DMS 273 (cell line): ENCODE results near the gene PTPRC.
A peak's percentile ranks its signal among the peaks of the same experiment; 100 is the strongest.

Experiments used
- DNase-seq: peaks from one replicate; lab custom pipeline; 2025; ENCODE audit not compliant: unreplicated experiment; lab: John Stamatoyannopoulos, UW

PTPRC gene

DNA sequence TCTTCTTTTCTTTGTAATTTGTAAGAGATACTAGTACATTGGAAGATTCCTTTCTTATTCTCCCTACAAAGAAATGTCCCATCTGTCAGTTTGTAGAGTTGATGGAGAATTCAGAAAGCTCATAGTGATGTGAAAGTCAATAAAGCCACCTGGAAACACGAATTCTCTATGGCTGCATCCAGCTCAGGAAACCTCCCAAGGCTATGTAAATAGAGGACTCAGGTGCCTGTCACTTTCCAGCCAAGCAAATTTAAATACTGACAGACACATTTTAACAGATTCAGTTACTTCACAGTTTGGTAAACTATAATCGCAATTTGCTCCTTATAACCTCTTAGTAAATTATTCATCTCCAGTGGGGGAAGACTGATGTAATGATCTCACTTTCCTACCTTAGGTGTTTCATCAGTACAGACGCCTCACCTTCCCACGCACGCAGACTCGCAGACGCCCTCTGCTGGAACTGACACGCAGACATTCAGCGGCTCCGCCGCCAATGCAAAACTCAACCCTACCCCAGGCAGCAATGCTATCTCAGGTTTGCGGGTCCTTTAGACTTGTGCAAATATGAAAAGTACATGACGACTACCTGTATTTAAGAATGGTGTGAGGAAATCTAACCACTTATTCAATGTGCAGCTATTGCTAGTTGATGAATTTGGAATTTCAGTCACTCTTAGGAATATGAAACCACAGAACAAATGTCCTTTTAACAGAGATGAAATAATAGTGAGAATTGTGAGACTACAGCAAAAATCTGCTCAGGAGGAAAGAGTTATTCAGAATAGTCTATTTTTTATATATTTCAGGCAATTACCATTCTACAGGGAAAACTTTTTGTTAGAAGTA is 60.6 kb downstream of the PTPRC start:
- peak; percentile 46 for DNase-seq

DNA sequence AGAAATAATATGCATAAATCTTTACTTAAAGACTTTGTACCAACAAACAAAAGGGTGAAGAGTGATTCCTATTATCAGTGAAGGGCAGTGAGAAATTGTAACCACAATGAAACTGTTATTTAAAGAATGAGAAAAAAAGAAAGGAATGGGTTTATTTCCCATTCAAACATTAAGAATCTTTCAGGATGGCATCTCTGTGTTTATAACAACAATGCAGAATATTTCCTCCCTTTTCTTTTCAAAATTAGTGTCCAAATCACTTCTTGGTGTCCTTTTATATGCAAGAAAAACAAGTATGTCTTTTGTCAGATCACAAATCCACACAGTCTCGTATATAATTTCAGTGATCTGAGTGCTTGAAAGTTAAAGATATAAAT is 61.2 kb downstream of the PTPRC start:
- DNase-seq = no peak

DNA sequence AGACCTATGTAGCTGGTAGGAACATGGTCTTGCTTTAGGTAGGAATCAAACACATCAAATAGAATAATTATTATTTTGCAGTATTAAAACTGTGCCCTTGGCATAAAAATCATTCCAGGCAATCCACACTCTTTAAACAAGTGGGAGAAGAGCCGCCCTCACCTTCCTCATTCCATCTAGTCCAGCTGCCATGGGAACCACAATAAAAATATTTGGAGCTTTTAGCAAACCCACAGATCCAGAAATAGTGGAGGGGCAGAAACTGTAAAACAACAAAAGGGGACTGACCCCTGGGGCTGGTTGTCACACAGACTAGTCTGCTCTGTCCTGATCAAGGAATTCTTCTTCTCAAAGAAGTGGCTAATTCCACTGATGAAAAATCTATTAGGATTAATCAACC is 61.6 kb downstream of the PTPRC start:
- no peak for DNase-seq

DNA sequence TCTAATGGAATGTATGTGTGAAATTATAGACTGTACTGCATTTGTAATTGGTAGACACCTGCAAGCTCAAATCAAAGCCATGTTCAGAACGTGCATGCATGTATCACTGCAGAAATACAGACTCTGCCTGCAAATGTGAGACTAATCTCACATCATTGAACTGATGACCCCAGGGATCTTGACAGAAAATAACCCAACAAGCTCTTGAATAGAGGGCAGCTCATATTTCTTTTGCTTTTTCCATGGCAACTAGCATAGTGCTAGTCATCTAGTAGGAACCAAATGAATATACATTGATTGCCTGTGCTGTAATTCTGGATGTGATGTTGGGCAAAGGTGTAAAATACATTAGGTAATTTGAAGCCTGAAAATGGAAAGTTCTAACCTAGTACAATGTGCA is 62.4 kb downstream of the PTPRC start:
- no peak for DNase-seq

DNA sequence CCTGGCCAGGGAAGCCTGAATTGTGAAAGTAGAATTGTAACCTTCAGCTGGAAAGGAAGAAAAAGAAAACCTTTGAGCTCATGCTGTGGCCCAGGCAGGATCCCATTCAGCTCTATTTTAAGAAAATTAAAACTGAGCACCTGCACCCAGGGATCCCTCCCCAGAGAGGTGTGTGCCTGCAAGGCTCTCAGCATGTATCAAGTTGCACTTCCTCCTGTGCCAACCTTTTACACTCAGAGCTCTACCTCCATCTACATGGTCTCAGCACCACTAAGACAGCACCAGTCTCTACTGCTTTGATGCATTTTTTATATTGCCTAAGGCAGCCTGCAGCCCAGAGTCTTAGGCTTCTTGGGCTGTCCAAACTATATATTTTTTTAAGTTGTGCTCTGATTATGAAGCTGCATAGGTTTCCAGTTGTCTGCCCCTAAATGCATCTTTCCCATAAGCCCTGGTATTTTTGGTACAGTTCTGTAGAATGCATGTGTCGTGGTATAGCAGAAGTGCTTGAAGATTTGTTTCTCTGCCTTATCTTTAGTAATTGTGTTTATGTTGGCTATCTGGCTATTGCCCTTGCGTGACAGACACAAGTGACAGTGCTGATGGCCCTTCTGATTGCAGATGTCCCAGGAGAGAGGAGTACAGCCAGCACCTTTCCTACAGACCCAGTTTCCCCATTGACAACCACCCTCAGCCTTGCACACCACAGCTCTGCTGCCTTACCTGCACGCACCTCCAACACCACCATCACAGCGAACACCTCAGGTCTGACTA is 63.1 kb downstream of the PTPRC start:
- DNase-seq = no peak

DNA sequence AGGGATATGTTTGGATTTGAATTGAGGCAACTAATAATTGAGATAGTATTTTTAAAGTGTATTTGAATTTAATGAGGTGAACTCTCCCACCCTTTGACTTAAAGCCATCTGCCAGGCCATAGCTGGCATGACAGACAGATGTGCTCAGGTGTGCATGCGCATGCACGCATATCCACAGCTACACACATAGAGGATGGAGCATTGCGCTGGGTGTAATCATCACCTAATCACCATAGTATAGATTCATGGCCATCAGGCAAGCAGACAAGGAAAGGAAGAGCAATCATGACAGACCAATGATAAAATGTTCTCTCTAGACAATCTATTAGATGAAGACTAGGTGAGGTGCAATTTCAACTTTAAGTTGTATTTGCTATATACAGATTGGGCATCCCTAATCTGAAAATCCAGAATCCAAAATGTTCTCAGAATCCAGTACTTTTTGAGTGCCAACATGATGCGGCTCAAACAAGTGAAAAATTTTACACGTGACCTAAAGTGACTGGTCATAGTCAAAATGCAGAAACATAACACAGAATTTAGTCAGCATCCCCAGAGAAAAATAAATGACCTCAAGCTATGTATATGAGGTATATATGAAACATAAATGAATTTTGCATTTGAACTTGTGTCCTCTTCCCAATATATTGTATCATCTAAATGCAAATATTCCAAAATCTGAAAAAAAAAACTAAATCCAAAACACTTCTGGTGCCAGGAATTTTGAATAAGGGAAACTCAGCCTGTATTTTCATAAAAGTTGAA is 70.1 kb downstream of the PTPRC start:
- no peak for DNase-seq

DNA sequence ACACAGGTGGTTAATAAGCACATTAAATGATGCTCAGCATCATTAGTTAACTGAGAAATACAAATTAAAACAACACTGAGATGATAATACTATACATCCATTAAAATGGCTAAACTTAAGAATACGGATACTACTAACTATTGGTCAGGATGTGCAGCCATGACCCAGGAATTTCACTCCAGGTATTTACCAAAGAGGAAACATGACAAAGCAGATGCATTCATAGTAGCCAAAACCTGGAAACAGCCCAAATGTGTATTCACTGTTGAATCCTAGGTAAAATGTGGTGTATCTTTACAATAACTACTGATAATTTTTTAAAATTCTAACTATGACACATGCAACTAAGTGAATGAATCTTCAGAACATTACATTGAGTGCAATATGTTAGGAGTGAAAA is 73.0 kb downstream of the PTPRC start:
- no peak for DNase-seq

DNA sequence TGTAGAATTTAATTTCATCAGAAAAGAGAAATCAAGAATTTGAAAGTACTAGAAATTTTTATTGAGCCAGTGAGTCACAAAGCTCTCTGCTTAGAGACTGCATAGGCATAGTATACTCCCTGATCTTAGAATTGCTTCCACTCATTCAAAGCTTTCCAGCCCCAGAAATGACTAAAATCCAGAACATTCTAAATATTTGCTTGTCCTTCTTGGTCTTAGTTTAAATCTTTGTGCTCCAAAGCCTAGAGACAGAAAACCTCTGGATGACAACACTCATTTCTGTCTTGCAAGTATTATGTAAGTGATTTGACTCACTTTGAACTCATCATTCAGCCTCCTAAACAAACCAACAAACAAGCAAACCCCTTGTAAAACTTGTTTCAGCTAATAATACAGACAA is 74.2 kb downstream of the PTPRC start:
- DNase-seq = no peak

DNA sequence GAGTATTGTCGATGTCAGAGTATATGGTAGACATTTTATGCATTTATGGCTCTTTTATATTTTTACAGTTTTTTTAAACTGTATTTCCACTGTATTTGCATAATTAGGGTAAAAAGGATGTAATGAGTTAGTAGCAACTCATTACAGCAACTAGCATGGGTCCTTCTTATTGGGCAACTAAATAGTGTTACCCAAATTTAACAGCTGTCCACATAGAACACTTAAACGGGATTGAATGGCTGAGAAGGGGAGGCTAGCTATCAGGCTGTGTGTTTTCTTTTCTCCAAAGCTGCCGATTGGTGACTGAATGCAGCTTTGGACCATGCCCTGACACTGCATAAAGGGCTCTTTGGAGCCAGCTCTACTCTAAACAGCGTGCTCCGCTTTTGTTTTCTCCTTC is 75.4 kb downstream of the PTPRC start:
- no peak for DNase-seq

DNA sequence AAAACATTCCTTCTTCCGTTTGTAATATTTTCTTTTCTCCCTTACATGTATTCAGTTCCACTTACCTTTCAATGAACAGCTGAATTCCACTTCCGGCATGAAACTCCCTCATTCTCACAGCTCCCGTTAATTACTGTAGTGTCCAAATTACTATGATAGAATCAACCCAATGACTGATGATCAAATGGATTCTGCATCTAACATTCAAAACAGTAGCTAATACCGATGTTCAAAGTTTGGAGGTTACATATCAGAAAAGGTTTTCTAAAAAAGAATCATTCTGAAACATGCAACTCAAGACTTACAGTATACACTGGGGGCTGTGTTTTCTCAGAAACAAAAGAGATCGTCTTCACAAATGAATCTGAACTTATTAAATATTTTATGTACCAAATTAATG is 77.2 kb downstream of the PTPRC start:
- no peak for DNase-seq

DNA sequence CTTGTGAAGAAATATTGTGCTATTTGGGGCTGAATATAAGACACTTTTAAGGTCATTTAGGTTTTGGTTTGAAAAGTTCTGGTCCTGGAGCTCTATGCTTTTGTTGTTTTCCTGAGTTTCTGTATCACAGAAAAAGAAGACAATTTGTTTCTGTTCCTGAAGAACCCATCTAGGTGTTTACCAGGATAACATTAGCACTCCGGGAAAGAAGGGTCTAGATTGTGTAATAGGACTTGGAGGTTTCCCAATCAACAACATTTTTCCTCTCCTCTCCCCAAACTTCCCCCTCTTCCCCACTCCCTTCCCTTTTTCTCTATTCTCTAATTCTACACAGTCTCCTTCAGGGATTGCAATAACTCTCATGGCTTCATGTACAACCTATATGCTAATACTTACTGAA is 78.7 kb downstream of the PTPRC start:
- DNase-seq = no peak

DNA sequence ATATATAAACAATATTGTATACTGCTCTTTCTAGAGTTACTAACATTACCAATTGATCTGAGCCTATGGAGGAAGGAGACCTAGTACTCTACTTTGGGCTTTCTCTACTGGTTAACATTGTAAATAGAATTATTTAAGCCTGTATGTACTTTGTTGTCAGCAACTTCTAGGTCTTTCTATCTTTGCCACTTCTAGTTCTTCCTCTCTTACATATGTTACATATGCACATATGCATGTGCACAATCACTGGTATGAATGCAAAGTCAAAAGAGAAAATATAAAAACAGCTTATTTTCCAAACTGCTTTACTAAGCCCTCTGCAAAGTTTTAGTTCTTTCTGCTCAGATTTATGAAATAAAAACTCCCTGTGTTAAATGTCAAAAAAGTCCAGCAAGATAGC is 84.3 kb downstream of the PTPRC start:
- DNase-seq = no peak

DNA sequence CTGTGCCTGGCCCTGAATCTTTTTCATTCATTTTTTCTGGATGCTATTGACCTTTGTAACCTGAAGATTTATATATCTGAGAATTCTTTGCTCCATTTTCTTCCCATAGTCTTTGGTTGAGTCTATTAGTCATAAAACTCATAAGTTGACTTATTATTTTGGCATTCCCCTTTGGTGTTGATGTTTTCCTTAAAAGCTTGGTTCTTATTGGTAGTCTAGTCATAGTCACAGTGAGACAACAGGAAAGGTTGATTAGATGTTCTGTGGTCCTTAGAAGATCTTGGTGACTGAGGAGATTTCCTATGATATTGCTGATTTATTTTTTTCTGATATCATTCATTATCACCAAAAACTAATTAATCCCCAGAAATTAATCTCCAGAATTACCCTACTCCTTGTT is 86.2 kb downstream of the PTPRC start:
- DNase-seq = no peak

DNA sequence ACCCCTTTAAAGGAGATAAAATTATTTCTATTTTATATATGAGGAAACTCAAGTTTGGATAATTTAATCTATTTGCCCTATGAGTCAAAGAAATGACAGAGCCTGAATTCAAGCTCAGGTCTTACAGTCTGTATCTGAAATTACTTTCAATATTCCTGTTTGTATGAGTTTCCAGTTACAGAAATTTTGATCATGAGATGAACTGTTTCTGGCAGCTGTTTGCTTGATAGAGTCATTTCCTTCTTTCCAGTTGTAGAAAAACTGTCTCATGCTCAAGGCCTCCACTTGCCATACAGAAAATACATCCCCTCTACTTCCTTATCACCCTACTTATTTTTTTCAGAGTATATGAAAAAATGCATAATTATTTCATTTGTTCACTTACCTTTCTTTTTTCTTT is 87.6 kb downstream of the PTPRC start:
- DNase-seq = no peak

DNA sequence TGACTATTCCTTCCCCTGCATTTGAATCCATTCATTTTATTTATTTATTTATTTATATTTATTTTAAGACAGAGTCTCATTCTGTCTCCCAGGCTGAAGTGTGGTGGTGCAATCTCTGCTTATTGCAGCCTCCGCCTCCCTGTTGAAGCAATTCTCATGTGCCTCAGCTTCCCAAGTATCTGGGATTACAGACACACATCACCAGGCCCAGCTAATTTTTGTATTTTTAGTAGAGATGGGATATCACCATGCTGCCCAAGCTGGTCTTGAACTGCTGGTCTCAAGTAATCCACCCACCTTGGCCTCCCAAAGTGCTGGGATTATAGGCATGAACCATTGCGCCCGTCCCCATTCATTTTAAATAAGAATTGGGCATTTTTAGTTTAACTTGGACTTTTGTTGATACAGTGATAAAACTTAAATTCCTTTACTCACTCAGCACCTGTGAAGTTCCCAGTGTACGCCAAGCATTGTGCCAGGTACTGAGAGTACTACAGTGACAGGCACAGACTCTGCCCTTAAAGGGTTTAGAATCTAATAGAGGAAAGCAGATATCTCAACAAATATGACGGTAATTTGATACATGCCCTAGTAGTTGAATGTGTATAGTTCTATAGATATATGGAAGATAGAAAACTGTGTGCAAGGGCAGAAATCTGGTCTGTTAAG is 90.5 kb downstream of the PTPRC start:
- no peak for DNase-seq

DNA sequence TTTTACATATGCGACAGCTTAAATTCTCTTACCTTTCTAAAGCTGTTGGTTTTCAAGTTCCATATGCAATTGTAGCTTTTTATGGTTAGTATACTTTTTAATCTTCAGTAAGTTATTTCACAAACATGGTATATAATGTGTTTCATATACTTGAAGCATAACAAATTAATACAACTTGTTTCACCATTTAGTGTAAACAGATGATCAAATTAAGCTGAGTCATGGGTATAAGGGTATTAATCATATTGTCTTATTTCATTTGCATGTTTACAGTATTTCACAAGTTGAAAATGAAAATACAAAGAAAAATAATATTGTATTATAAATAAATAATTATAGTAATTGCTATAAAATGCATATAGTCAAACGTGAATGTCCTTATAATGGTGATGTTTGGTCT is 92.1 kb downstream of the PTPRC start:
- DNase-seq = no peak

DNA sequence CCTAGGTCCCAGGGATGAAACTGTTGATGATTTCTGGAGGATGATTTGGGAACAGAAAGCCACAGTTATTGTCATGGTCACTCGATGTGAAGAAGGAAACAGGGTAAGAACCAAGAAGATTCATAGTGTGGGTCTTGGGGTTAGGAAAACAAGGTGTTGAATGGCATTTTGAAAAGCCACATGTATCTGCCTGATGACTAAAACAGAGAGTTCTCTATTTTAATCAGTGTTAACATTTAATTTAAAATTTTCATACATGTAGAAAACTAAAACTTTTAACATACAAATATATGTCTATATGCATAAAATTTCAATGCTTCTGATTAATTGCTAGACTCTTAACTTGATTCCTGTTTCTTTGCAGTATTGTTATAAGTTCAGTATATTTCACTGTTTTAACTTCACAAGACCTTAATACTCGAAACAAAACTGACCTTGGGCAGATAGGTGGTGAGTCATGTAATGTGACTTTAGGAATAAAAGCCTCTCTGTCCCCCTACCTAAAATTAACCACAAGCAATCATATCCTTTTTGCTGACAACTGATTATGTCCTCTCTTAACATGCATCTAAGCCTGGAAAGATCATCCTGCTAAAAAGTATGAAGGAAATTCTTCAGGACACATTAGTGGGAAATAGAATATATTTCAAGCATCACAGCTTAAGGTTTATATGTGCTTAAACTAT is 95.6 kb downstream of the PTPRC start:
- no peak for DNase-seq

DNA sequence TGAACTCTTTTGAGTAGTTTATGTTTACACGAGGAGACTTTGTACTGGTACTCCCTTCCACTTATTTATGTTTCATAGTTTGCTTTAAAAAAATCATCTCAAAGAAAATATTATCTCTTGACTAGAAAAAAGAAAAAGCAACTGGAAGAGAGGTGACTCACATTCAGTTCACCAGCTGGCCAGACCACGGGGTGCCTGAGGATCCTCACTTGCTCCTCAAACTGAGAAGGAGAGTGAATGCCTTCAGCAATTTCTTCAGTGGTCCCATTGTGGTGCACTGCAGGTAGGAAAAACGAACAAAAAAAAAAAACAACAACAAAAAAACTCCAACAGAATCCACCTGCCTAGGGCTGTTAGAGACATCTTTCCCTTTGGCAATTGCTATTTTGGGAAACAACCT is 102.9 kb downstream of the PTPRC start:
- DNase-seq = no peak

DNA sequence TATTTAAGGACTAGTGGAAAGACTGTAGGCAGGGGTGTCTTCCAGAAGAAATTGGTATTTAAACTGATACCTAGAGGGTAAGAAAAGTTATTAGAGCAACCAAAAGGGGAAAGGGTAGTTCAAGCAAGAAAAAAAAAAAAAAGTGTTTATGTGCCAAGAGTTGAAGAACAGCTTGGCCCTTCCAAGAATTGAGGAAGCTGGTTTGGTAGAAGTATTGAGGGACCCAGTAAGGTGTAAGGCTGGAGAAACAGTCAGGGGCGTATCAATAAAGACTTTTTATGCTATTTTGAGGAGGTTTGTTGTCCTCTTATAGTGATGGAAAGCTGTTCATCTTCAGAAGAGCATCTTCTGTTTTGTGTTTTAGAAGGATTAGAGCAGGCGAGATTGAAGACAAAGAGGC is 108.3 kb downstream of the PTPRC start:
- no peak for DNase-seq

DNA sequence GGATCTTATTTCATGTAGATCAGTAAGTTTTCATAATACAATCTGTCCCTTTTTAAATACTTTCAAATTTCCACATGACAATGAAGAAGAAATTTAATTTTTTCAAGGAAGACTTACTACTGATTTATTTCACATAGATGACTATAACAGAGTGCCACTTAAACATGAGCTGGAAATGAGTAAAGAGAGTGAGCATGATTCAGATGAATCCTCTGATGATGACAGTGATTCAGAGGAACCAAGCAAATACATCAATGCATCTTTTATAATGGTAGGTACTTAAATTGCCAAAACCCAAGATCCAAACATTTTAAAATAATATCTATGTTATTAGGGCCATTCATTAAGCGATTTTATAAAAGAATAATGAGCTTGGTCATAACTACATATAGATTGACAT is 110.4 kb downstream of the PTPRC start:
- no peak for DNase-seq

DNA sequence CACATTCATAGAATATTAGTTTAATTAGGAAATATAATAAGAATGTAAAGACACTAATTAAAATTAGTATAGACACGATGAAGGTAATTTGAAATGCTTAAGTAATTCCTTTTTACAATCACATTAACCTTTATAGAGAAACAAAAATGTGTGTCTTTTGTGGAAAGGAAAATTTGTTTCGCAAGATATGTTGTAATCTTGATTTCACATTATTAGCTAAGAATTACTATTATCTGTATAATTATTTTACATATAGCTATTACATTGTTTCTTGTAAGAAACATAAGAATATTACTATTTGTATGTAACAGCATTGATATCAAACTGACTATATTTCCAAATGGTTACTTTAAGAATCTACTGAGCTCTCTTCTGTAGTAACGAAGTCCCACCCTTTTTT is 111.2 kb downstream of the PTPRC start:
- DNase-seq = no peak
